NCI-H510A (cell line): Measurements from ENCODE around the gene PRKG1.
"Not testable (repeated sequence)": the region's sequence is repeated elsewhere in the genome, so short reads cannot be mapped to it uniquely, and the experiment has no call there.

Experiments
- DNase-seq: peaks from one replicate; lab custom pipeline; 2025; lab: John Stamatoyannopoulos, UW

The PRKG1 gene

GRCh38 chr10:51117053-51117660, 42.9 kb downstream of the PRKG1 start:
- no peak for DNase-seq

GRCh38 chr10:51117794-51118193, 43.5 kb downstream of the PRKG1 start:
- DNase-seq: no peak

- no peak for DNase-seq
Measured at GRCh38 chr10:51119441-51119840, 45.2 kb downstream of the PRKG1 start.

GRCh38 chr10:51121861-51122260, 47.6 kb downstream of the PRKG1 start:
- no peak for DNase-seq

- no peak for DNase-seq
Measured at GRCh38 chr10:51124852-51125251, 50.6 kb downstream of the PRKG1 start.

GRCh38 chr10:51125518-51125917, 51.2 kb downstream of the PRKG1 start:
- no peak for DNase-seq

- DNase-seq: no peak
Measured at GRCh38 chr10:51129946-51130544, 55.8 kb downstream of the PRKG1 start.

GRCh38 chr10:51137756-51138529, 63.7 kb downstream of the PRKG1 start:
- no peak for DNase-seq

GRCh38 chr10:51139176-51139575, 64.9 kb downstream of the PRKG1 start:
- no peak for DNase-seq

- no peak for DNase-seq
Measured at GRCh38 chr10:51141010-51141409, 66.7 kb downstream of the PRKG1 start.

- DNase-seq: no peak
Measured at GRCh38 chr10:51144161-51144781, 70.0 kb downstream of the PRKG1 start.

- no peak for DNase-seq
Measured at GRCh38 chr10:51145375-51145774, 71.1 kb downstream of the PRKG1 start.

GRCh38 chr10:51147644-51148399, 73.5 kb downstream of the PRKG1 start:
- no peak for DNase-seq

GRCh38 chr10:51156926-51157325, 82.6 kb downstream of the PRKG1 start:
- DNase-seq: no peak

- no peak for DNase-seq
Measured at GRCh38 chr10:51158832-51159231, 84.5 kb downstream of the PRKG1 start.

- no peak for DNase-seq
Measured at GRCh38 chr10:51159841-51160240, 85.6 kb downstream of the PRKG1 start.

GRCh38 chr10:51162002-51162401, 87.7 kb downstream of the PRKG1 start:
- DNase-seq: no peak

- DNase-seq: not testable (repeated sequence)
Measured at GRCh38 chr10:51163380-51164049, 89.2 kb downstream of the PRKG1 start.

- no peak for DNase-seq
Measured at GRCh38 chr10:51168086-51168815, 94.0 kb downstream of the PRKG1 start.

- no peak for DNase-seq
Measured at GRCh38 chr10:51169111-51169510, 94.8 kb downstream of the PRKG1 start.
